Erythroblast (primary cell): ENCODE results near the gene BMAL1.

Experiments used
- GATA1 ChIP-seq: IDR thresholded peaks from 2 replicates; pipeline ENCODE4 v1.6.1; 2011; ENCODE audit warnings: low read depth, mild to moderate bottlenecking, control low read depth, low read length, moderate library complexity
- POLR2A ChIP-seq: IDR thresholded peaks from 2 replicates; pipeline ENCODE4 v1.6.1; 2011; ENCODE audit warnings: mild to moderate bottlenecking, low read length

- TF ChIP-seq POLR2A, result no peak
- TF ChIP-seq GATA1, result no peak
Observed at GRCh38 chr11:13355191-13355590, 77.6 kb downstream of the BMAL1 start.
